ENCODE data around the gene IL37.

GRCh38 chr2:112867701-112868631, 43.0 kb upstream of the IL37 start:
- no peak for TF ChIP-seq CTCF (IDR thresholded peaks at IDR 0.05)
- no peak for TF ChIP-seq EP300 (IDR thresholded peaks at IDR 0.05)
